ENCODE measurements around the gene SPSB2.

DNA sequence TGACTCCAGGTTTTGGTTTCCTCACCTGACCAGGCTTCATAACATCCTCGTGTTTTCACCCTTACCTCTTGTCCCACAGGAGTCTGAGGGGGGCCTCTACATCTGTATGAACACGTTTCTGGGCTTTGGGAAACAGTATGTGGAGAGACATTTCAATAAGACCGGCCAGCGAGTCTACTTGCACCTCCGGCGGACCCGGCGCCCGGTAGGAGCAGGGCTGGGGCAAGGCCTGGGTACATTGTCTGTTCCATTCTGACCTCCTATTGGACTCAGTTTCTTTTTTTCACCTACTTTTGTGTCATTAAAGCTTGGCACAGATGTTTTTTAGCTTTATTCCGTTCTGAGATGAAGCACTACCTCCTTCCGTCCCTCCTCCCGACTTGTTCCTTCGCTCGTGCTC lies 17.8 kb downstream of the SPSB2 start:
- TF ChIP-seq, protein P1, sequence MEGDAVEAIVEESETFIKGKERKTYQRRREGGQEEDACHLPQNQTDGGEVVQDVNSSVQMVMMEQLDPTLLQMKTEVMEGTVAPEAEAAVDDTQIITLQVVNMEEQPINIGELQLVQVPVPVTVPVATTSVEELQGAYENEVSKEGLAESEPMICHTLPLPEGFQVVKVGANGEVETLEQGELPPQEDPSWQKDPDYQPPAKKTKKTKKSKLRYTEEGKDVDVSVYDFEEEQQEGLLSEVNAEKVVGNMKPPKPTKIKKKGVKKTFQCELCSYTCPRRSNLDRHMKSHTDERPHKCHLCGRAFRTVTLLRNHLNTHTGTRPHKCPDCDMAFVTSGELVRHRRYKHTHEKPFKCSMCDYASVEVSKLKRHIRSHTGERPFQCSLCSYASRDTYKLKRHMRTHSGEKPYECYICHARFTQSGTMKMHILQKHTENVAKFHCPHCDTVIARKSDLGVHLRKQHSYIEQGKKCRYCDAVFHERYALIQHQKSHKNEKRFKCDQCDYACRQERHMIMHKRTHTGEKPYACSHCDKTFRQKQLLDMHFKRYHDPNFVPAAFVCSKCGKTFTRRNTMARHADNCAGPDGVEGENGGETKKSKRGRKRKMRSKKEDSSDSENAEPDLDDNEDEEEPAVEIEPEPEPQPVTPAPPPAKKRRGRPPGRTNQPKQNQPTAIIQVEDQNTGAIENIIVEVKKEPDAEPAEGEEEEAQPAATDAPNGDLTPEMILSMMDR (conservative IDR thresholded peaks at IDR 0.05; ENCODE audit: low read depth, low read length), result no peak
- no peak for TF ChIP-seq EZH2 (IDR thresholded peaks at IDR 0.05; ENCODE audit: borderline replicate concordance, low read depth, low read length, poor library complexity, severe bottlenecking)
